Tibial artery (tissue), 4 donors: ENCODE results near the gene SPOUT1.

ENCODE experiments used
- DNase-seq, 2 donors: peaks; one replicate each; pipeline ENCODE4 v3.0.0-alpha.2; 2019
- H3K27ac ChIP-seq, 2 donors: fragments of 200-600 bp; sonication (generic) in 1 of 2; 1 replicate in 1 of 2; 2 replicates in 1 of 2; pipeline ENCODE4 v1.5.1; 2018 to 2019; ENCODE audit warnings: mild to moderate bottlenecking in 1 of 2
- H3K27me3 ChIP-seq, 2 donors: fragments of 200-600 bp; sonication (generic) in 1 of 2; one replicate each; pipeline versions ENCODE4 v1.5.1 to v1.6.0; 2016 to 2019
- H3K36me3 ChIP-seq, 3 donors: fragments of 200-600 bp; sonication (generic) in 2 of 3; one replicate each; pipeline ENCODE4 v1.5.1; 2016 to 2019; ENCODE audit warnings: mild to moderate bottlenecking in 2 of 3
- H3K4me1 ChIP-seq, 4 donors: fragments of 200-600 bp; sonication (generic) in 2 of 4; 1 replicate in 3 of 4; 2 replicates in 1 of 4; pipeline ENCODE4 v1.5.1; 2016 to 2019
- H3K4me3 ChIP-seq, 2 donors: fragments of 200-600 bp; sonication (generic) in 1 of 2; 1 replicate in 1 of 2; 2 replicates in 1 of 2; pipeline ENCODE4 v1.5.1; 2018 to 2019; ENCODE audit warnings: mild to moderate bottlenecking in 2 of 2
- H3K9me3 ChIP-seq, 3 donors: fragments of 200-600 bp; sonication (generic) in 1 of 3; one replicate each; pipeline ENCODE4 v1.5.1; 2016 to 2019
- intact Hi-C: fragments of 100-400 bp; cut with DNase I; formaldehyde crosslinking; loops from one replicate; pipeline ENCODE4 v1.15.0; 2023; ENCODE audit warnings: low total_unique reads
- TF ChIP-seq, protein P1 (sequence below), 2 experiments: fragments of 200-600 bp in 1 of 2; fragments of 450-650 bp in 1 of 2; IDR thresholded peaks; one replicate each; pipeline ENCODE4 v1.5.1; 2017 to 2019; ENCODE audit warnings: antibody characterized with exemption in 2 of 2, mild to moderate bottlenecking in 1 of 2, moderate library complexity in 1 of 2

SPOUT1 gene

DNA sequence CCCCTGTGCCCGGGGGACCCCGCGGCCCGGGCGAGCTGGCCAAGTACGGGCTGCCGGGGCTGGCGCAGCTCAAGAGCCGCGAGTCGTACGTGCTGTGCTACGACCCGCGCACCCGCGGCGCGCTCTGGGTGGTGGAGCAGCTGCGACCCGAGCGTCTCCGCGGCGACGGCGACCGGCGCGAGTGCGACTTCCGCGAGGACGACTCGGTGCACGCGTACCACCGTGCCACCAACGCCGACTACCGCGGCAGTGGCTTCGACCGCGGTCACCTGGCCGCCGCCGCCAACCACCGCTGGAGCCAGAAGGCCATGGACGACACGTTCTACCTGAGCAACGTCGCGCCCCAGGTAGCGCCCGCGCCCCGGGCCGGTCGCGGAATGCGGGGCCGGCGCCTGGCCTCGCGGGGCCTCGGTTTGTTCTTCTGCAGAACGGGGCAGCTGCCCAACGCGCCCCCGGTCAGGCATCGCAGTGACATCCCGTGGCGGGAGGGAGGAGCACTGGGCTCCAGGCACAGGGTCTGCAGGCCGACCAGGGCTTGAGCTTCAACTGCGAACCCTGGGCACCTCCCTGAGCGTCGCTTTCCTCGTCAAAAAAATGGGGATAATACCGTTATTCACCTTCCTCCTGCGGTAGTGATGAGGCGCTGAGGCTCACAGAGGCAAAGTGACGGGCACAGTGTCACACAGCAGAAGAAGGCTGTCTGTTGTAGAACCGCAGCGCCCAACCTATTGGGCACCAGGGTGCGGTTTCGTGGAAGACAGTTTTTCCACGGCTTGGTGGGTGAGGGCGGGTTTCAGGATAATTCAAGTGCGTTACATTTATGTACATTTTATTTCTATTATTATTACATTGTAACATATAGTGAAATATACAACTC, 10.5 kb downstream of the SPOUT1 start:
- TF ChIP-seq, protein P1, sequence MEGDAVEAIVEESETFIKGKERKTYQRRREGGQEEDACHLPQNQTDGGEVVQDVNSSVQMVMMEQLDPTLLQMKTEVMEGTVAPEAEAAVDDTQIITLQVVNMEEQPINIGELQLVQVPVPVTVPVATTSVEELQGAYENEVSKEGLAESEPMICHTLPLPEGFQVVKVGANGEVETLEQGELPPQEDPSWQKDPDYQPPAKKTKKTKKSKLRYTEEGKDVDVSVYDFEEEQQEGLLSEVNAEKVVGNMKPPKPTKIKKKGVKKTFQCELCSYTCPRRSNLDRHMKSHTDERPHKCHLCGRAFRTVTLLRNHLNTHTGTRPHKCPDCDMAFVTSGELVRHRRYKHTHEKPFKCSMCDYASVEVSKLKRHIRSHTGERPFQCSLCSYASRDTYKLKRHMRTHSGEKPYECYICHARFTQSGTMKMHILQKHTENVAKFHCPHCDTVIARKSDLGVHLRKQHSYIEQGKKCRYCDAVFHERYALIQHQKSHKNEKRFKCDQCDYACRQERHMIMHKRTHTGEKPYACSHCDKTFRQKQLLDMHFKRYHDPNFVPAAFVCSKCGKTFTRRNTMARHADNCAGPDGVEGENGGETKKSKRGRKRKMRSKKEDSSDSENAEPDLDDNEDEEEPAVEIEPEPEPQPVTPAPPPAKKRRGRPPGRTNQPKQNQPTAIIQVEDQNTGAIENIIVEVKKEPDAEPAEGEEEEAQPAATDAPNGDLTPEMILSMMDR (IDR thresholded peaks at IDR 0.05), result no peak
- peaks cover 5 to 15% (median 11%) of the 10 kb centered on the region in 4 donors for H3K4me1 ChIP-seq
- no peaks in the 10 kb centered on the region for H3K9me3 ChIP-seq
- H3K4me3 ChIP-seq, result peak overlapping the region; percentile 64 to 80
- DNase-seq, result no peak
- intact Hi-C loops, result no loop called here
- no peaks in the 10 kb centered on the region for H3K27me3 ChIP-seq
- H3K27ac ChIP-seq, result peak overlapping the region; percentile 81 to 82
- peaks cover 9 to 44% (median 25%) of the 10 kb centered on the region in 3 donors for H3K36me3 ChIP-seq

GRCh38 chr9:128818099-128818838, 11.3 kb downstream of the SPOUT1 start, which contains the start of gene ENDOG:
Gene ENDOG, plus strand, starts transcription at chr9:128818500. Its CDS starts 185 bp downstream, at chr9:128818685.
- Histone ChIP-seq H3K9me3 (no peaks in the 10 kb centered on the region), H3K27me3 (no peaks in the 10 kb centered on the region), H3K36me3 (peaks cover 9 to 36% (median 18%) of the 10 kb centered on the region in 3 donors), H3K4me1 (peaks cover 5 to 15% (median 11%) of the 10 kb centered on the region in 4 donors), H3K4me3 (peak within 1 kb of the TSS; percentile 64 to 80), H3K27ac (peak within 1 kb of the TSS; percentile 81 to 82)
- intact Hi-C loops, result no loop called here
- peak; percentile 96 to 99 for DNase-seq
- TF ChIP-seq, protein P1 (IDR thresholded peaks at IDR 0.05), result peak; percentile 98 to 99

GRCh38 chr9:128810873-128811272, 18.7 kb downstream of the SPOUT1 start:
- no peak for DNase-seq
- H3K4me1 ChIP-seq, result no peaks in the 10 kb centered on the region
- no peak overlapping the region for H3K27ac ChIP-seq
- H3K9me3 ChIP-seq, result no peaks in the 10 kb centered on the region
- H3K27me3 ChIP-seq, result no peaks in the 10 kb centered on the region
- no peak overlapping the region for H3K4me3 ChIP-seq
- intact Hi-C loops, result no loop called here
- TF ChIP-seq, protein P1 (IDR thresholded peaks at IDR 0.05), result no peak
- peaks cover 23 to 36% (median 28%) of the 10 kb centered on the region in 3 donors for H3K36me3 ChIP-seq

DNA sequence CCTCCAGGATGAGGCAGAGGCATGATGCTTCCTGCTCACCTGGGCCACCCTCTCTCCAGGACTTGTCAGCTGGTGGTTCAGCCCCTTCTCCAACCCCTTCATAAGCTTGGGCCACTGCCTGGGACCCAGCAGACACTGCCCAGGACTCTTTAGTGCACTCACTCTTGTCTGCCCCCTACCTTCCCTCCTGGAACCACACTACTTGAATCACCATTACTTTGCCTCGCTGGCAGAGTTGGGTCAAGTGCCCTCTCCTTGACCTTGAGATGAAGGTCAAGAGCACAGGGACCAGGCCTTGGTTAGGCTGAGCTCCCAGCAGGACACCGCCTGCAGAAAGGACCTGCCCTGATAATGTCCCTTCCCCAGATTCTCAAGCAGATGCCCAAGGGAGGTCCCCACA, 19.8 kb downstream of the SPOUT1 start:
- Histone ChIP-seq H3K27ac (no peak overlapping the region), H3K4me3 (no peak overlapping the region), H3K36me3 (peaks cover 28 to 46% (median 38%) of the 10 kb centered on the region in 3 donors), H3K9me3 (no peaks in the 10 kb centered on the region), H3K27me3 (no peaks in the 10 kb centered on the region), H3K4me1 (no peaks in the 10 kb centered on the region)
- DNase-seq, result no peak
- intact Hi-C loops, result no loop called here
- TF ChIP-seq, protein P1 (IDR thresholded peaks at IDR 0.05), result no peak

DNA sequence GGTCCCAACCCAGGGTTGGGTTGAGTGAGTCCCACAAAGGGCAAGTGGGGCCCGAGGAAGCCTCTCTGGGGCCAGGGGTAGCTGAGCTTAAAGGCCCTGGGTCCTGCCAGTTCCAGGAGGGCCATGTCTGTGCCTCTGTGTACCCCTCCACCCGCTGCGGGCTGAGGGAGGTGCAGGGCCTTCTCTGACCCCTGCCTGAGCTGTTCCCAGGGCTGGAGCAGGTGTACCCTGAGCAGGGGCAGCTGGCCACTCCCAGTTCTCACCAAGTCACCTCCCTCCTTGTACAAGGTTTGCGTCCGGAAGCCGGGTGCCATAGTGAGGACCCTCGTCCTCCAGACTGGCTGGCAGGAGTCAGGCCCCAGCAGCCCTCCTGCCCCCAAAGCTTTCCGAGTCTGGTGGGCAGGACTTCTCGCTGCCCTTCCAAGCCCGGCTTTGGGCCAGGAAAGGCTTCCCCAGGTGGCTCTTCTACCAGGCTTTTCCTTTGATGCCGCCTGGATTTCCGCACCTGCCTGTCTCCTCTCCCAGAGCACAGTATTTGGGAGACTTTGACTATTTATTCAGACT, 20.5 kb downstream of the SPOUT1 start:
- DNase-seq, result no peak
- Histone ChIP-seq H3K9me3 (no peaks in the 10 kb centered on the region), H3K4me3 (no peak overlapping the region), H3K27me3 (no peaks in the 10 kb centered on the region), H3K27ac (no peak overlapping the region), H3K4me1 (no peaks in the 10 kb centered on the region), H3K36me3 (peaks cover 30 to 53% (median 42%) of the 10 kb centered on the region in 3 donors)
- intact Hi-C loops, result no loop called here
- TF ChIP-seq, protein P1 (IDR thresholded peaks at IDR 0.05), result no peak
